ENCODE measurements around the gene STXBP6.

The STXBP6 gene

DNA sequence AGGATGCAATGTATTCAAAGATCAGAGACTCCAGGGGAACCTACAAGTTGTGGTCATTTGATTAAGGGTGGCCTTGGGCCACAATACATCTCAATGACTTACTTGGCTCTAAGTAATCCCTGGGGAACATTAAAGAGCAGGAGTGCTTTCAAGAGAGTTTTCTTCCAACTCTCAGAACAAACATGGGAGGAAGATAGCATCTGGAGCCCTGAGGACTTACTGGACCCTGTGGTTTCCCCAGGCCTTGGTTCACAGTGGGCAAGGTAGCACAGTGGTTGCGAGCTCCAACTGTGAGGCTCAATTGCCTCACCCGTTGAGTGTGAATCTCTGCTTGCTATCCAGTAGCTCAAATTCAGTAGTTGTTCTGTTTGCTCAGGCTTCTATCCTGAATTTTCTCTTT is 32.4 kb downstream of the STXBP6 start:
- TF ChIP-seq, protein P1, sequence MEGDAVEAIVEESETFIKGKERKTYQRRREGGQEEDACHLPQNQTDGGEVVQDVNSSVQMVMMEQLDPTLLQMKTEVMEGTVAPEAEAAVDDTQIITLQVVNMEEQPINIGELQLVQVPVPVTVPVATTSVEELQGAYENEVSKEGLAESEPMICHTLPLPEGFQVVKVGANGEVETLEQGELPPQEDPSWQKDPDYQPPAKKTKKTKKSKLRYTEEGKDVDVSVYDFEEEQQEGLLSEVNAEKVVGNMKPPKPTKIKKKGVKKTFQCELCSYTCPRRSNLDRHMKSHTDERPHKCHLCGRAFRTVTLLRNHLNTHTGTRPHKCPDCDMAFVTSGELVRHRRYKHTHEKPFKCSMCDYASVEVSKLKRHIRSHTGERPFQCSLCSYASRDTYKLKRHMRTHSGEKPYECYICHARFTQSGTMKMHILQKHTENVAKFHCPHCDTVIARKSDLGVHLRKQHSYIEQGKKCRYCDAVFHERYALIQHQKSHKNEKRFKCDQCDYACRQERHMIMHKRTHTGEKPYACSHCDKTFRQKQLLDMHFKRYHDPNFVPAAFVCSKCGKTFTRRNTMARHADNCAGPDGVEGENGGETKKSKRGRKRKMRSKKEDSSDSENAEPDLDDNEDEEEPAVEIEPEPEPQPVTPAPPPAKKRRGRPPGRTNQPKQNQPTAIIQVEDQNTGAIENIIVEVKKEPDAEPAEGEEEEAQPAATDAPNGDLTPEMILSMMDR (IDR thresholded peaks at IDR 0.05): no peak
- Histone ChIP-seq H3K27ac (no peak overlapping the region), H3K4me3 (no peak overlapping the region)
- no peak for DNase-seq (ENCODE audit: low spot score)

DNA sequence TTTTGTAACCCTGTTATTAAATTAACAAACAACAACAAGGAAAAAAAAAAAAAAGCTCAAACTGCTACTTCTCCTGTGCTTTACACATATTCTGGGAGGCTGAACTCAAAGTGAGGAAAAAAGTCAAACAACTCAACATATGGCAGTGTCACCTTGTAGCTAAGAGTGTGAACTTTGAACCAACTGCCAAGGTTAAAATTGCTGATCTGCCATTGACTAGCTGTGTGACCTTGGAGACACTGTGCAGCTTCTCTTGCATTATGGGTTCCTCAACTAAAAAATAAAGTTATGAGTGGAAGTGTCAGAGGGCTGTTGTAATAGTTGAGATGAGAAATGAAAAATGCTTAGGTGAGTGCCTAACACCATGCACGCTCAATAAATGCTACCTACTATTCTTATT is 34.2 kb downstream of the STXBP6 start:
- TF ChIP-seq, protein P1 (IDR thresholded peaks at IDR 0.05): no peak
- DNase-seq (ENCODE audit: low spot score): no peak
- Histone ChIP-seq H3K27ac (no peak overlapping the region), H3K4me3 (no peak overlapping the region)

GRCh38 chr14:25014440-25014839 is 35.5 kb downstream of the STXBP6 start:
- no peak overlapping the region for H3K27ac ChIP-seq
- TF ChIP-seq, protein P1 (IDR thresholded peaks at IDR 0.05): no peak
- no peak overlapping the region for H3K4me3 ChIP-seq
- DNase-seq (ENCODE audit: low spot score): no peak

- TF ChIP-seq, protein P1 (IDR thresholded peaks at IDR 0.05): no peak
- no peak for DNase-seq (ENCODE audit: low spot score)
- Histone ChIP-seq H3K4me3 (no peak overlapping the region), H3K27ac (no peak overlapping the region)
Observed at GRCh38 chr14:25011095-25011494, 38.9 kb downstream of the STXBP6 start.

DNA sequence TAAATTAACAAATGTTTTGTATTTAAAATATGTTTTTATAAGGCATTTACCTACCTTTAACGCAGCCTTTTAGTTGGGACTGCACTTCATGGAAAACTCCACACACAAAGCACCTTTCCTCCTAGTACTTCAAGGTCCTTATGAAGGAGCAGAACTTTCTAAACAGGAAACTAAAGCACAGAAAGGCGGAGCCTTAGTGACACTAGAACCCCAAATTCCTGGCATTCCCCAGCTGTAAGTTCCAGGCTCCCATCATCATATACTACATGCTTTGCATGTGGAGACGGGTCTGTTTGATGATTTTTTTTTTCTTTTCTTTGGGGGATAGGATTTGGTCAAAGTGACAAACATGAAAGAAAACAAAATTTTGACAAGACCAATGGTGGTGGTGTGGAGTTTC is 39.5 kb downstream of the STXBP6 start:
- DNase-seq (ENCODE audit: low spot score): no peak
- TF ChIP-seq, protein P1 (IDR thresholded peaks at IDR 0.05): no peak
- Histone ChIP-seq H3K27ac (no peak overlapping the region), H3K4me3 (no peak overlapping the region)

DNA sequence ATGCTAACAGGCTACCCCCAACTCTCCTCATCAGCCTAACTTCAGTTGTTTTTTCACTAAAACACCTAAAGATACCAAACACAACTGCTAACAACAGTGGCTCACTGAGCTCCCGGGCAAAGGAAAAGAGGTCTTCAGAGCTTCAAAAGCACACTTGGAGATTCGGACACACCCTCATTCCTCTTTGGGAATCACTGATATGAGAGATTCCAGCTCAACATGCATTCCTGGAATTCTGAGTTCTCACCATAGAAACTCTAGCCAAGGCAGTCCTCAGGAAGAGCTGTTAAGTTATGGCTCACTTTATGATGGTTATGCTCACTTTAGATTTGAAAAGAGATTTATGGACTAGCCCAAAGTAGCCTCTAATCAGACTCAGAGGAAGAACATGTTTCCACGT is 40.1 kb downstream of the STXBP6 start:
- TF ChIP-seq, protein P1 (IDR thresholded peaks at IDR 0.05): no peak
- no peak for DNase-seq (ENCODE audit: low spot score)
- no peak overlapping the region for H3K27ac ChIP-seq
- H3K4me3 ChIP-seq: no peak overlapping the region

GRCh38 chr14:25007832-25008231 is 42.1 kb downstream of the STXBP6 start:
- H3K27ac ChIP-seq: no peak overlapping the region
- TF ChIP-seq, protein P1 (IDR thresholded peaks at IDR 0.05): no peak
- no peak overlapping the region for H3K4me3 ChIP-seq
- DNase-seq (ENCODE audit: low spot score): no peak

Measured in coronary artery (tissue), 2 donors.